VCaP (cell line): ENCODE data around the gene LAMC2.

ENCODE experiments used
- H3K27ac ChIP-seq: fragments of 450-650 bp; 2 replicates; pipeline ENCODE4 v1.5.1; 2017
- TF ChIP-seq, protein P1 (sequence below): fragments of 450-650 bp; conservative IDR thresholded peaks from 2 replicates; pipeline ENCODE4 v1.5.1; 2017; ENCODE audit warnings: mild to moderate bottlenecking, moderate library complexity

LAMC2 gene

DNA sequence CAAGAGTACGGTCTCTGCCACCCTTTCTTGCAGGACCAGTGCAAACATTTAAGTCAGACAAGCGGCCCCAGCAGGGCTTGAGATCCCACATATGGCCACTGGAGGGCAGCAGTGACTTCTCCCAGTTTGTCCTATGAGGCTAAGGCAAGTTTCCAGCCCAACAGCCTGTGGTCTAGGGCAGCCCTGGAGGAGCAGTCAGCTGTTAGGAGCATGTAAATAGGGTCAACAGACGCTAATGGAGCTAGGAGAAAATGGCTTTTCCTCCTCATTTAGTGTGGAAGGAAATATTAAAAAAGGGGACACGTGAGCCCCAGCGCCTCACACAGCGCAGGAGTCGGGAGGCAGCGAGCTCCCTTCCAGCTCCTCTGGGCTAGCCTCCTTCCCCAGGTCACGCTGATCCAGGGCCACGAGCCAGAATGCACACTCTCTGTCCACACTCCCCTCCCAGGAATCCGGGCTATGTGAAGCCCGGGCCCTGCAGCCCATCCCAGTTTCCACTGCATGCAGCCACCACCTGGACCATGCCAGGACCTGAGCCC, 95.6 kb downstream of the LAMC2 start:
- TF ChIP-seq, protein P1, sequence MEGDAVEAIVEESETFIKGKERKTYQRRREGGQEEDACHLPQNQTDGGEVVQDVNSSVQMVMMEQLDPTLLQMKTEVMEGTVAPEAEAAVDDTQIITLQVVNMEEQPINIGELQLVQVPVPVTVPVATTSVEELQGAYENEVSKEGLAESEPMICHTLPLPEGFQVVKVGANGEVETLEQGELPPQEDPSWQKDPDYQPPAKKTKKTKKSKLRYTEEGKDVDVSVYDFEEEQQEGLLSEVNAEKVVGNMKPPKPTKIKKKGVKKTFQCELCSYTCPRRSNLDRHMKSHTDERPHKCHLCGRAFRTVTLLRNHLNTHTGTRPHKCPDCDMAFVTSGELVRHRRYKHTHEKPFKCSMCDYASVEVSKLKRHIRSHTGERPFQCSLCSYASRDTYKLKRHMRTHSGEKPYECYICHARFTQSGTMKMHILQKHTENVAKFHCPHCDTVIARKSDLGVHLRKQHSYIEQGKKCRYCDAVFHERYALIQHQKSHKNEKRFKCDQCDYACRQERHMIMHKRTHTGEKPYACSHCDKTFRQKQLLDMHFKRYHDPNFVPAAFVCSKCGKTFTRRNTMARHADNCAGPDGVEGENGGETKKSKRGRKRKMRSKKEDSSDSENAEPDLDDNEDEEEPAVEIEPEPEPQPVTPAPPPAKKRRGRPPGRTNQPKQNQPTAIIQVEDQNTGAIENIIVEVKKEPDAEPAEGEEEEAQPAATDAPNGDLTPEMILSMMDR: peak; percentile 96
- peak overlapping the region; percentile 26 for H3K27ac ChIP-seq

DNA sequence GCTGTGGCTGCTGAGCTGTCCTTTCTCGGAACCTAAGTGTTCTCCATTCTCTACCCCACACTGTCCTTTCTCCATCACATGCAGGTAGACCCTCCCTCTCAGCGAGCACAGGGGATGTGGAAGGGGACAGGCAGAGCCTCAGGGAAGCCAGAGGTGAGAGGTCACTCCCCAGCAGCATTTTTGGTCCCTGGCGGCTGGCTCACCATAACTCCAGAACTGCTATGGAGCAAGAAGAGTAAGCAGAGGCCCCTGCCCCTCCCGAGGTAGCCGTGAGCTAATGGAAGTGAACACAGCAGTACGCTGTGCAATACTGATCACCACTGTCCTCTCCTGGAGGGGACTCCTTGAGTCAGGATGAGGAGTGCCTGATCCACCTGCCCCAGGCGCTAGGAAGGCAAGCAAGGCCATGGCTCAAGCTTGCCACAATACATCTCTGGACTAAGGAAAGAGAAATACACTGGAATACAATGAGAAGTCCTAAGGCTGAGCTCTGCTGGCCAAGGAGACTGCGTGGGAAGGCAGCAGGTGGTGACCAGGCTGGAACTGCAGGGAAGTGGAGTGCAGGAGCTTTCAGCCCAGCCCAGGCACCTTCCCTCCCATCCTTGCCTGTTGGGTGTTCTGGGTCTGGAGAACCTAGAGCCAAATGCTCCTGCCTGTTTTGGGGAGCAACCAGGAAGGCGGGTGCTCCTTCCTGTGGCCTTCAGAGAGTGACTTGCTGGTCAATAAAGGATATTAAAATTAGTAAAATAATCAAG, 96.2 kb downstream of the LAMC2 start:
- TF ChIP-seq, protein P1: no peak

DNA sequence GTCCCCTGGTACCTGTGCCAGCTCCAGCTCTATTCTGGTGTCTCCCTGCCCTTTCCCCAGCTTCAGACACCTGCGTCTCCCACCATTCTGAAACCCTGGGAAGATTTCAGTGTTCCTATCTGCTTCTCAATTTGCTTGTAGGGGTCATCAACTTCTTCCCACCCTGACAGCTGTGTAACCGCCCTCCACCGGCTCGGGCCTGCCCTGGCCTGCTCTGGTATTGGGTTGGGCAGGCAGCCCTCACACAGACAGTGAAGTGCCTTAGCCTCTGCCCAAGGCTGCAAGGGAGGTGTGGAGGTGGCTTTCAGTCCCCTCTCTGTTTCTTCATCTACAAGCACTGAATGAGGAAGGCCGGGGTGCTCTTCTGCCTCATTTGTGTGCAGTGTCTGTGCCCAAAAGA, 97.2 kb downstream of the LAMC2 start:
- TF ChIP-seq, protein P1: no peak
- H3K27ac ChIP-seq: no peak overlapping the region

More for the DNA sequence above, 96.2 kb downstream of the LAMC2 start:
- H3K27ac ChIP-seq: peak overlapping the region; percentile 26

DNA sequence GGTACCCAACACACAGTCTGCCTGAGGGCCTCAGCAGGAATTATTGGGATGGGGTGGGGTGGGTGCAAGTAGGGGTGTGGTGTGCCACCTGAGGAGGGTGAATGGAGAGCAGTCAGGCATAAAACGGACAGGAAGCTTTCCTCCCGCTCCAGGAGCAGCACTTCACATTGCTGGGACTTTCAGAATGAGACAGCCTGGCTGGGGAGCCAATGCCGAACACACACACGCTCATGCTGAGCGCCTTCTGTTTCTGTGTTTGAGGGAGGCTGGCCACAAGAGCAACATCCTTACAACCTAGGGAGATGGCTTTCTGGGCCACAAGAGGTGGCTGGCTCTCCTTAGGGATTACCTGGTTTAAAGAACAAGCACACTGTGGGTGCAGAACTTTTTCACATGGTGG, 98.0 kb downstream of the LAMC2 start:
- no peak overlapping the region for H3K27ac ChIP-seq
- TF ChIP-seq, protein P1: no peak

DNA sequence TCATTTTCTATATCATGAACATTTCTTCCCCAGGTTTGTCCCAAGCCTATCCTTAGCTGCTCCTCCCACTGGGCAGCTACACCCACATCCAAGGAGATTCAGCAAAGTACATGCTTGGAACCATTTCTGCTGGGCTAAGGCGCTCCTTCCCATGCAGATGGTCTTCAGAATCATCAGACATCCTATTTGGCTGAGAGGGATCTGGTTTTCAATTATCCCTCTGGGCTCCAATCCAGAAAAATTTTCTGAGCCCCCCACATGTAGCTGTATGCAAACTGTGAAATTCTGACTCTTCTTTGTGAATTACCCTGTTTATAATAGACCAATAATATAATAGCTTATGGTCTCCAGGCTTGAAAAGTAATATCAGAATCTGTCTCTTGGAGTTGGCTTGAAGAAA, 99.2 kb downstream of the LAMC2 start:
- TF ChIP-seq, protein P1: no peak
- no peak overlapping the region for H3K27ac ChIP-seq

DNA sequence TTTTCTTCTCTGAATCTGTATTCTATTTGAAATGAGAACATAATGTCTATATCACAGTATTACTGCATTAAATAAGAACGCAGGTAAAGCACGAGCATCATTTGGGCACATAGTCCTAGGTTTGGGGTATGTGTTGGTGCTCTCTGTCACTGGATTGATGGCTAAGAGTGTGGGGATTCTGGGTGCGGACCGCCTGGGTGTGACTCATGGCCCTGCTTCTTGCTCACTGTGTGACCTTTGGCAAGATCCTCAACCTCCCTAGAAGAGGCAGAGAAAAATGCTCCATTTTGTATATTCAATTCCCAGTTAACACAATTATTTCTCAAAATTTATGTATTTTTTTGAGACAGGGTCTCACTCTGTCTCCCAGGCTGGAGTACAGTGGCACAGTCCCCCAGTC, 99.7 kb downstream of the LAMC2 start:
- TF ChIP-seq, protein P1: no peak
- no peak overlapping the region for H3K27ac ChIP-seq

DNA sequence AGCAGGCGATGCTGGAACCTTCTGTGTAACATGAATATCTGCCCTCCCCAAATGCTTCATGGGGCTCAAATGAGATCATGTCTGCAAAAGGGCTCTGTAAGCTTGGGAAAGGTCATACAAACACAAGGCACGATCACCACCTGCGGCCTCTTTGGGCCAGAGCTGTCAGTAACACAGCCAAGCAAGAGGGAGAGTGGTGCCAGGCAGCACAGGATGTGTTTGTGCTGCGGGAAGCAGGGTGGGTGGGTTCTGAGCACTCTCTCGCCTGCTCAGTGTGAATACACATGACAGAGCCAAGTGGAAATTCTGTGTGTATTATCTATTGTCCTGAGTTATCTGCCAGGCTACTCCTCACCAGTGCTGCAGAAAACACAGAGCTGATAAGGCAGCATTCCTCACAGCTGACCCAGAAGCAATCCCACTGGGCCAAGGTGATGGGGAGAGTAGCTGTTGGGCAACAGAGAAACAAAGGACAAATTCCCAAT, 101.2 kb downstream of the LAMC2 start:
- TF ChIP-seq, protein P1: no peak

More for the DNA sequence above, 101.2 kb downstream of the LAMC2 start:
- no peak overlapping the region for H3K27ac ChIP-seq
